Measurements from ENCODE around the gene NUDT14. TPM values are rescaled to one million over a fixed set of nuclear protein-coding genes. Genes with fewer than 3 reads are reported as not detected.

Gene NUDT14
- polyA plus RNA-seq, 1 donor from 2014 or later, result 55.0 TPM

DNA sequence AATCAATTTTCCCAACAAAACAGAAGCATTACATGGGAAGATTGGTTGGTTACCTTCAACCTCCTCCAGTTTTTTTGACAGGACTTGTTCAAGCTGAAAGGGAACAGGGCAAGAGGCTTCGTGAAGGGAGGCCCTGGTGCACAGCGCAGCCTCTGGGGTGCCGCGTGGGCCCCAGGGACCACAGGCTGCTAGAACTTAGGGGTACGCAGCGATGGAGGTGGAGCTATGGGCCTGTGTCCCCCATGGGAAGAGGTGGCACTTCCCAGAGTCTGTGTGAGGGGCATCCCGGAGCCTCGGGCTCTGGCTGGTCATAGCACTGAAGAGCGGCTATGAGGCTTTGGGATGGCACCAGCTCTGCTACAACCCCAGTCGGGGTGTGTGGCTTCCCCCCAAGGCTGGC, 45.1 kb upstream of the NUDT14 start:
- Histone ChIP-seq H4K20me1 (ENCODE audit: insufficient read depth) (no peaks in the 10 kb centered on the region), H3K4me2 (ENCODE audit: low read length) (no peak overlapping the region), H3K79me2 (replicated peaks; ENCODE audit: insufficient read depth, low read length) (no peaks in the 10 kb centered on the region), H2AFZ (ENCODE audit: low read depth, low read length) (no peak overlapping the region), H3K9me2 (ENCODE audit: insufficient read depth, low read length) (no peaks in the 10 kb centered on the region), H3K9ac (ENCODE audit: low read length) (no peak overlapping the region), H3F3A (ENCODE audit: insufficient read depth, low read length, poor library complexity, severe bottlenecking) (no peaks in the 10 kb centered on the region), H3K9me3 (ENCODE audit: low read length) (no peaks in the 10 kb centered on the region), H3K36me3 (ENCODE audit: insufficient read depth, low read length) (peaks cover 11% of the 10 kb centered on the region), H3K27me3 (ENCODE audit: insufficient read depth, low read depth, low read length) (no peaks in the 10 kb centered on the region), H3K27ac (ENCODE audit: low read length) (no peak overlapping the region), H3K4me3 (ENCODE audit: low read length) (no peak overlapping the region)
- TF ChIP-seq EP300 (conservative IDR thresholded peaks at IDR 0.05; ENCODE audit: poor library complexity, severe bottlenecking) (no peak), SMC3 (conservative IDR thresholded peaks at IDR 0.05; ENCODE audit: poor library complexity) (no peak), TAF1 (IDR thresholded peaks at IDR 0.05; ENCODE audit: low read depth) (no peak), POLR2AphosphoS5 (IDR thresholded peaks at IDR 0.05) (no peak), EZH2 (IDR thresholded peaks at IDR 0.05; ENCODE audit: borderline replicate concordance, insufficient read depth, low read length, poor library complexity, severe bottlenecking) (no peak)
- TF ChIP-seq, protein P1, sequence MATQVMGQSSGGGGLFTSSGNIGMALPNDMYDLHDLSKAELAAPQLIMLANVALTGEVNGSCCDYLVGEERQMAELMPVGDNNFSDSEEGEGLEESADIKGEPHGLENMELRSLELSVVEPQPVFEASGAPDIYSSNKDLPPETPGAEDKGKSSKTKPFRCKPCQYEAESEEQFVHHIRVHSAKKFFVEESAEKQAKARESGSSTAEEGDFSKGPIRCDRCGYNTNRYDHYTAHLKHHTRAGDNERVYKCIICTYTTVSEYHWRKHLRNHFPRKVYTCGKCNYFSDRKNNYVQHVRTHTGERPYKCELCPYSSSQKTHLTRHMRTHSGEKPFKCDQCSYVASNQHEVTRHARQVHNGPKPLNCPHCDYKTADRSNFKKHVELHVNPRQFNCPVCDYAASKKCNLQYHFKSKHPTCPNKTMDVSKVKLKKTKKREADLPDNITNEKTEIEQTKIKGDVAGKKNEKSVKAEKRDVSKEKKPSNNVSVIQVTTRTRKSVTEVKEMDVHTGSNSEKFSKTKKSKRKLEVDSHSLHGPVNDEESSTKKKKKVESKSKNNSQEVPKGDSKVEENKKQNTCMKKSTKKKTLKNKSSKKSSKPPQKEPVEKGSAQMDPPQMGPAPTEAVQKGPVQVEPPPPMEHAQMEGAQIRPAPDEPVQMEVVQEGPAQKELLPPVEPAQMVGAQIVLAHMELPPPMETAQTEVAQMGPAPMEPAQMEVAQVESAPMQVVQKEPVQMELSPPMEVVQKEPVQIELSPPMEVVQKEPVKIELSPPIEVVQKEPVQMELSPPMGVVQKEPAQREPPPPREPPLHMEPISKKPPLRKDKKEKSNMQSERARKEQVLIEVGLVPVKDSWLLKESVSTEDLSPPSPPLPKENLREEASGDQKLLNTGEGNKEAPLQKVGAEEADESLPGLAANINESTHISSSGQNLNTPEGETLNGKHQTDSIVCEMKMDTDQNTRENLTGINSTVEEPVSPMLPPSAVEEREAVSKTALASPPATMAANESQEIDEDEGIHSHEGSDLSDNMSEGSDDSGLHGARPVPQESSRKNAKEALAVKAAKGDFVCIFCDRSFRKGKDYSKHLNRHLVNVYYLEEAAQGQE (IDR thresholded peaks at IDR 0.05; ENCODE audit: borderline replicate concordance), result no peak

DNA sequence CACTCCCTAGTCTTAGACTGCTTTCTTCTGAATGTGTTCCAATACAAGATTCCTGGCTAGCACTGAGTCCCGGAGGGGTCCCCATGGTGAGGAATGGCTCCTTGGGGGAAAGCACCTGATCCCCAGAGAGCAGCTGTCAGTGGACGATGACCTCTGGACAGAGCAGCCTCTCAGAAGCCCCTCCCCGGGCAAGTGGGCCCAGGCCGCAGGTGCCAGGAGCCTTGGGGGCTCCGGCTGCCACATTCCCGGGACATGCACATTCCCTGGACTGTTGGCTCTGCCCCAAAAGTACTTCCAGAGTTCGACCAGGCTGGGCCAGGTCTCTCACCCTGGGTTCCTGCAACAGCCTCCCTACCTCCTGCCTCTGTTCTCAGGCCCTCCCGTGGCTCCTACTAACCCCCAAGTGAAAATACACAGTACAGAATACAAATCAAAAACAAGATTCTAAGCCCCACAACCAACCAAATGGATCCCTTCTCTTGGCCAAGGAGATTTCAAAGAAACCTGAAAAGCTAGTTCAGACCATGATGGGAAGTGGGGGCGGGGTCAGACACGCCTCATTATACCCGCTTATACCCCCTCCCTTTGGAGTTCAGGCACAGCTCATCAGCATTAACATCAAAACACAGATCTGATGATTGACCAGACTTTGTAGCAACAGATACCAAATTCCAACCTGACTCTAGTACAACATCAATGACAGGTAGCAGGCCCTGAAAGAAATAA, 43.9 kb upstream of the NUDT14 start:
- no peaks in the 10 kb centered on the region for H4K20me1 ChIP-seq (ENCODE audit: insufficient read depth)
- no peak overlapping the region for H3K27ac ChIP-seq (ENCODE audit: low read length)
- no peak overlapping the region for H3K9ac ChIP-seq (ENCODE audit: low read length)
- H3K9me3 ChIP-seq (ENCODE audit: low read length), result no peaks in the 10 kb centered on the region
- no peaks in the 10 kb centered on the region for H3K79me2 ChIP-seq (replicated peaks; ENCODE audit: insufficient read depth, low read length)
- H3K36me3 ChIP-seq (ENCODE audit: insufficient read depth, low read length), result peaks cover 16% of the 10 kb centered on the region
- no peak overlapping the region for H2AFZ ChIP-seq (ENCODE audit: low read depth, low read length)
- TF ChIP-seq, protein P1 (IDR thresholded peaks at IDR 0.05; ENCODE audit: borderline replicate concordance), result no peak
- no peak for TF ChIP-seq EZH2 (IDR thresholded peaks at IDR 0.05; ENCODE audit: borderline replicate concordance, insufficient read depth, low read length, poor library complexity, severe bottlenecking)
- TF ChIP-seq SMC3 (conservative IDR thresholded peaks at IDR 0.05; ENCODE audit: poor library complexity), result no peak
- no peak for TF ChIP-seq MXI1 (conservative IDR thresholded peaks at IDR 0.05; ENCODE audit: poor library complexity, severe bottlenecking)
- TF ChIP-seq TAF1 (IDR thresholded peaks at IDR 0.05; ENCODE audit: low read depth), result no peak
- no peak for TF ChIP-seq POLR2AphosphoS5 (IDR thresholded peaks at IDR 0.05)
- no peak for TF ChIP-seq EP300 (conservative IDR thresholded peaks at IDR 0.05; ENCODE audit: poor library complexity, severe bottlenecking)
- TF ChIP-seq, protein P2, sequence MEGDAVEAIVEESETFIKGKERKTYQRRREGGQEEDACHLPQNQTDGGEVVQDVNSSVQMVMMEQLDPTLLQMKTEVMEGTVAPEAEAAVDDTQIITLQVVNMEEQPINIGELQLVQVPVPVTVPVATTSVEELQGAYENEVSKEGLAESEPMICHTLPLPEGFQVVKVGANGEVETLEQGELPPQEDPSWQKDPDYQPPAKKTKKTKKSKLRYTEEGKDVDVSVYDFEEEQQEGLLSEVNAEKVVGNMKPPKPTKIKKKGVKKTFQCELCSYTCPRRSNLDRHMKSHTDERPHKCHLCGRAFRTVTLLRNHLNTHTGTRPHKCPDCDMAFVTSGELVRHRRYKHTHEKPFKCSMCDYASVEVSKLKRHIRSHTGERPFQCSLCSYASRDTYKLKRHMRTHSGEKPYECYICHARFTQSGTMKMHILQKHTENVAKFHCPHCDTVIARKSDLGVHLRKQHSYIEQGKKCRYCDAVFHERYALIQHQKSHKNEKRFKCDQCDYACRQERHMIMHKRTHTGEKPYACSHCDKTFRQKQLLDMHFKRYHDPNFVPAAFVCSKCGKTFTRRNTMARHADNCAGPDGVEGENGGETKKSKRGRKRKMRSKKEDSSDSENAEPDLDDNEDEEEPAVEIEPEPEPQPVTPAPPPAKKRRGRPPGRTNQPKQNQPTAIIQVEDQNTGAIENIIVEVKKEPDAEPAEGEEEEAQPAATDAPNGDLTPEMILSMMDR (IDR thresholded peaks at IDR 0.05; ENCODE audit: poor library complexity, severe bottlenecking), result no peak
- no peak for TF ChIP-seq RAD21 (conservative IDR thresholded peaks at IDR 0.05)
- H3K4me2 ChIP-seq (ENCODE audit: low read length), result no peak overlapping the region
- no peak overlapping the region for H3K4me3 ChIP-seq (ENCODE audit: low read length)
- H3K9me2 ChIP-seq (ENCODE audit: insufficient read depth, low read length), result no peaks in the 10 kb centered on the region
- H3K27me3 ChIP-seq (ENCODE audit: insufficient read depth, low read depth, low read length), result no peaks in the 10 kb centered on the region
- H3F3A ChIP-seq (ENCODE audit: insufficient read depth, low read length, poor library complexity, severe bottlenecking), result no peaks in the 10 kb centered on the region

Measured in neural cell (in vitro differentiated cells).